Activated CD8-positive, alpha-beta memory T cell treated with anti-CD3 and anti-CD28 coated beads, Interleukin-2, amount 50 U/mL, for 24 hours (primary cell): Measurements from ENCODE around the gene PSTPIP1.

ENCODE experiments used
- DNase-seq: peaks from one replicate; pipeline ENCODE4 v3.0.0-alpha.2; 2020; ENCODE audit errors: extremely low read depth

PSTPIP1 gene

GRCh38 chr15:77042955-77043920, 48.3 kb downstream of the PSTPIP1 start:
- no peak for DNase-seq

DNA sequence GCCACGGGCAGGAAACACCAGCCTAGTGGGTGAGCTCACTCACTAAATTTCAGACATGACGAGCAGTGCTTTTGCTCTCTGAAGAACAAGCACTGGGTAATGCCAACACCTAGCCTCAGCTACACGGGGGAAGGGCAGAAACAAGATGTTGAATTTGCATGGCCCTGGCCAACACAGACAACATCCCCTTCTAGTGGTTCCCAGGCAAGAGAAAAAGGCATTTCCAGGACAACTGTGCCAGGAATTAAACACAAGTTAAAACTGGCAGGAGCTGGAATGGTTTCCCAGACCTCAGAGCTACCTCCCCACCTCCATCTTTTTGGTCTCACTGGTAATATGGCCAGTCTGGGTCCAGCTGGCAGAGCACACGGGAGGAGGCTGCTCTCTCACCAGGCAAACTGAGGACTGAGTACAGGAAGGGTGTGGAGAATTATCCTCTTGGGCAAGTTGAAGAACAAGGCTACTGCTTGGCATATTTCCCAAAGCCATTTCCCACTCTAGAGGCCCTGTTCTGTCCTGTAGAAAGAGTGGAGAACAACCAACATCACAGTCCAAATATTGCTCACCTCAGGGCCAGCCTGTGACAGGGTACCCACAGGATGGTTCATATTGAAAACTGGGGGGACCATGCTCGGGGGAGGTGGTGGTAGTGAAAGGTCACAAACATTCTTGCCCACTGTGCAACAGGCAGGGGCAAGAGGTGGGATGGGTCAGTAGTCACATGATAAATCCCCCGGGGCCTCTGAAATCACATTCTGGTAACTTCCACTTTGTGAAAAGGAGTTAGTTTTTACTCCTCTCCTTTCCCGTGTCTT, 49.5 kb downstream of the PSTPIP1 start:
- DNase-seq: no peak

GRCh38 chr15:77045985-77046384, 51.1 kb downstream of the PSTPIP1 start:
- DNase-seq: no peak

GRCh38 chr15:77046704-77047412, 51.9 kb downstream of the PSTPIP1 start:
- DNase-seq: no peak

GRCh38 chr15:77048135-77048876, 53.4 kb downstream of the PSTPIP1 start:
- no peak for DNase-seq

- no peak for DNase-seq
These were observed 57.6 kb downstream of the PSTPIP1 start for GRCh38 chr15:77052556-77052955.

DNA sequence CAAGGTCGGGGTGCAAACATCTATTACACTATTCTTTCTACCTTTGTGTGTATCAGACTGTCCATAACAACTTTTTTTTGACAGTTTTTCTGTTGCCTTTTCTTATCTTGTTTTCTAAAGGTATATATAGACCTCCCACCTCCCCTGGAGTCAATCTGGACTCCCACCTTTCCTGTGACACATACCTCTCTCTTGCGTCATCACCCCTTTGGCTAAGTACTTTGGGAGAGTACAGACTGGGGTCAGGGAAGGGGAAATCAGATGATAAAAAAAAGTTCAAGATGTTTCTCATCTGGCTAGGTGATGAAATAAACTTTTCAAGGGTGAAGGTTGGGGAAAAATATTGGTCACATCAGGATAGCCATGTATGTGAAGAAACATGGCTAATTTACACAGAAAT, 58.8 kb downstream of the PSTPIP1 start:
- no peak for DNase-seq

DNA sequence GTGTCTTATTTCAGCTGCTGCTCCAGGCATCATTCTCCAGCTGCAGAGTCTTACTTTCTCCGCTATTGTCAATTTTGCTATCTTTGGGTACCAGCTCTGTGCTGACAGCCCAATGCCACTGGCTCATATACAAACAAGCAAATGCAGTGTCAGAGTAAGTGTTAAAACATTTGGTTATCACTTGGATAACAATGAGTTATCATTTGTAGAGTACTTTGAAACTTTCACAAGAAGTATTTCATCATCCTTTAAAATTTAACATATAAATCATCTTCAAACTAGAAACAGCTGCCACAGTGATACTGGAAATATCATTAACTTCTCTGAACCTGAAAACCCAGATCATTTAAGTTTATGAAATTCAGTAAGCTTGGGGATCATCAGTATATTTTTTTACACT, 62.1 kb downstream of the PSTPIP1 start:
- DNase-seq: no peak

GRCh38 chr15:77057685-77058084, 62.8 kb downstream of the PSTPIP1 start:
- DNase-seq: no peak

DNA sequence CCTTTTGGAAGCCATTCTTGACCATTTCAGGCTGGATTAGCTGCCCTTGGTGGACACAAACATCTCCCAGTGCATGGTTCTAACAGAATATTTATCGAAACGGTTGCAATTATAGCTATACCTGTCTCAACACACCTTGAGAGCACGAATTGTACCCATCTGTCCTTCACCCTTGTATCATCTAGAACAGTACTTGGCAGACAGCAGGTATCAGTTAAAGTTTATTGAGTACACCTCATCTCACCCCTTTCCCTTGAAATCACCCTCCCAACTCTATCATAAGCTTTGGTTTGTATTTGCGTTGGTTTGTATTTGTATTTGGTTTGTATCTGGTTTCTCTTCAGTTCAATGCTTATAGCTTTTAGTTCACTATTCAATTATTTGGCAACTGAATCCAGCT, 63.5 kb downstream of the PSTPIP1 start:
- no peak for DNase-seq

DNA sequence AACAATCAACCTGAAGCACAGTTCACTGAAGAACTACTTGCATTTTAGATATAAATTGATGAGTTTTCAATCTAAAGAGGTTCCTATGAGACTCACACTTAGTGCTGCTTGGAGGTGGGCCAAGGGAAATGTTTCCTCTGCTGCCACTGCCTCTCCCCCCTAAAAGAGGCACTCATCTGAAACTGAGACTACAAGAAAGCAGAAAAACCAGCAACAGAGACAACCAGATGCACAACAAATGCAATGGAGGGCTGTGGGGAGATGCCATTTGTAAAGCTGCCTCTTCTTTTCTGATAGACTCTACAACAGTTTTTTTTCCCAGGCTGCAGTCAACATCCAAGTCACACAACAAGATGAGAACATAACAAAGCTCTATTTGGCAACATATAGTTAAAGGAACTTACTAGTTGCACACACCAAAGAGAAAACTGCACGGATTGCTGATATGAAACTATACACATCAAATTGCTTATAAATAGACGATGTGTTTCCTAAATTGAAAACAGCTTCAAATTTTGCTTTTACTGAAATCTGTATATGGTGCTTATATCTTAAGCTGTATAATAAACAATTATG, 64.9 kb downstream of the PSTPIP1 start:
- DNase-seq: no peak

GRCh38 chr15:77060546-77060945, 65.6 kb downstream of the PSTPIP1 start:
- DNase-seq: no peak

DNA sequence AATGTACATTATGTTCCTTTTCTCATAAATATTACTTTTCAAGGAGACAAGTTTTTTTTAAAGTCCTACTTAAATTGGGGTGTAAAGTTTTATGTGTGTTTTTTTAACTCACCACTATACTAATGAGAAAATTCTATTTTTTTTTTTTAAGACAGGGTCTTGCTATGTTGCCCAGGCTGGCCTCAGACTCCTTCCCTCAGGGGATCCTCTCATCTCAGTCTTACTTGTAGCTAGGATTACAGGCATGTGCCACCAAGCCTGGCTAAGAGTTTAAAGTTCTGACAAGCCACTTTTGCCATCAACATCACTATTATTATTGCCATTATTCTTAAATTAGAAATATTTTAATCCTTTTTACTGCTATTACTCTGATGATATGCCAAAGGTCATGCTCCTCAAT, 68.3 kb downstream of the PSTPIP1 start:
- no peak for DNase-seq

GRCh38 chr15:77064063-77064462, 69.1 kb downstream of the PSTPIP1 start:
- no peak for DNase-seq

- DNase-seq: no peak
These were observed 69.8 kb downstream of the PSTPIP1 start for GRCh38 chr15:77064539-77065308.

GRCh38 chr15:77066971-77067690, 72.2 kb downstream of the PSTPIP1 start:
- DNase-seq: no peak

- no peak for DNase-seq
These were observed 72.9 kb downstream of the PSTPIP1 start for GRCh38 chr15:77067691-77068367.

DNA sequence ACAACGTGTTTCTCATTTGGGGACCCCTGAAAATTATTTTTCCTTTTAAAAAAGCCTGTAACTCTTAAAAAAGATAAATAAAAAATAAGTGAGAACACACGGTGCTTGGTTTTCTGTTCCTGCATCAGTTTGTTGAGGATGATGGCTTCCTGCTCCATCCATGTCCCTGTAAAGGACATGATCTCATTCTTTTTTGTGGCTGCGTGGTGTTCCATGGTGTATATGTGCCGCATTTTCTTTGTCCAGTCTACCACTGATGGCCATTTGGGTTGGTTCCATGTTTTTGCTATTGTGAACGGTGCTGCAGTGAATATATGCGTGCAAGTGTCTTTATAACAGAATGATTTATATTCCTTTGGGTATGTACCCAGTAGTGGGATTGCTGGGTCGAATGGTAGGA, 73.7 kb downstream of the PSTPIP1 start:
- no peak for DNase-seq

DNA sequence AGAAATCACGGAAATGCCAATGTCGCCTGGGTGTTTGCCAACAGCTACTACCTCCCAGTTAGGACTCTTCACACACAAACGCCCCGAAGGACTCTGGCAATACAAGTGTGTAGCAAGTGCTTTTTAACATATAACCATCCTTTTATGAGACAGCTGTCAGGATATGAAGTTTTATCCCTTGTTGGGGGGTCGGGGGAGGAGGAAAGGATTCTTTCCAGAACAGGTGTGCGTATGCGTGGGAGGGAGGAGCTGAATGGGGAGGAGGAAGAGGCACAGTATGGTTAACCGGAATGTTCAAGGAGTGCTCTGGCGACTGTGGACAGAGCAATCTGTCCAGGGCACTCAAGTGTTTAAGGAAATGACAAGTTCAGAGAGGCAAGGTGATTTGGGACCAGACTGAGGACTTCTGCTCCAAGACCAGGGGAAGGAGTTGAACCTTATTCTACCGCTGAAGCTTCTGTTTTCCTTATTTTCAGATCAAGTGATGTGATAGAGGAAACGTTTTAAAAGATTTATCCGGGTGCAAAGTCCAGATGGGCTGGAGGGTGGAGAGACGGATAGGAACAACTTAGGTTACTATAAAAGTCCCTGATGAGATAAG, 74.7 kb downstream of the PSTPIP1 start:
- no peak for DNase-seq
